HG02970 (cell line): ENCODE data around the gene C8G.
A peak's percentile ranks its signal among the peaks of the same experiment; 100 is the strongest.

Source experiments
- ATAC-seq: cut with Tn5 transposase; IDR thresholded peaks from one replicate; pipeline ENCODE4 v1.9.1; 2021; ENCODE audit warnings: mild to moderate bottlenecking, moderate library complexity, moderate number of reproducible peaks; ENCODE audit not compliant: unreplicated experiment, low FRiP score

Gene C8G

DNA sequence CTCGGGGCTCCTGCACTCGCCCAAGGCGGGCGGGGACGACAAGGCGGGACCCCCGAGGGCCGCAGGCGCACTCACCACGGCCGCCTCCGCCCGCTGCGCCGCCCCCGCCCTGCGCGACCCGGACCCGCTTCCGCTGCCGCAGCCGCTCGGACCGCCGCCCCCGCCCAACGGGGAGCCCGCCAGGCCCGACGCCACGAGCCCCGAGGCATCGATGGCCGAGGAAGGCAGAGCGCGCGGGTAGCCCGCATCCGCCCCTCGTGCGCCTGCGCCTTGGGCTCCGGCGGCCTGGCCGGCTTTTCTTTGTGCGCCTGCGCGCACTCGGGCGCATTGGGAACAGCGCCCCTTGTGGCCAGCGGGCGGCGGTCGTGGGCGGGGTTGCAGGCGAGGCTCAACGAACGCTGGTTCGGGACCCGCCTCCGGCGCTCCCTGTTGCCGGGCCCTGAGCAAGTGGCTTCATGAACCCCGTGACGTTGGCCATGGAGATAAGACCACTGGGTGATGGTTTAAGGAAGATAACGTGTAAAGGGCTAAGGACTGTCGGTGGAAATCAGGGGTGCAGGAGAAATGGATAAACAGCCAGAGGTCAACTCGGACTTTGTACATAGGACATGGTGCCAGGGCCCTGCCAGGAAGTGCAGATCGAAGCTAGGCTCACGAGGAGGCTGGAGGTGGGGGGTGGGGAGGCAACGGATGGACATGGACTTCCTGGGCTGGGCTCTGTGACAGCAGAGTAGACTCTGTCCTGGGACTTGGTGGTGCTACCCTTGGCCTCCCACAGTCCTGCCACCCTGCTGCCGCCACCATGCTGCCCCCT is at the start of gene C8G, which contains the start of gene FBXW5:
Gene C8G (plus strand): TSS at position 725 of the 814 bp plus-strand sequence. CDS start 78 bp downstream, at position 803.
Gene FBXW5 (minus strand): TSS at position 220 of the 814 bp plus-strand sequence. CDS start 655 bp downstream, outside the sequence.
- peak; percentile 86 for ATAC-seq

GRCh38 chr9:136896027-136896426 is 49.0 kb upstream of the C8G start:
- ATAC-seq, result no peak

DNA sequence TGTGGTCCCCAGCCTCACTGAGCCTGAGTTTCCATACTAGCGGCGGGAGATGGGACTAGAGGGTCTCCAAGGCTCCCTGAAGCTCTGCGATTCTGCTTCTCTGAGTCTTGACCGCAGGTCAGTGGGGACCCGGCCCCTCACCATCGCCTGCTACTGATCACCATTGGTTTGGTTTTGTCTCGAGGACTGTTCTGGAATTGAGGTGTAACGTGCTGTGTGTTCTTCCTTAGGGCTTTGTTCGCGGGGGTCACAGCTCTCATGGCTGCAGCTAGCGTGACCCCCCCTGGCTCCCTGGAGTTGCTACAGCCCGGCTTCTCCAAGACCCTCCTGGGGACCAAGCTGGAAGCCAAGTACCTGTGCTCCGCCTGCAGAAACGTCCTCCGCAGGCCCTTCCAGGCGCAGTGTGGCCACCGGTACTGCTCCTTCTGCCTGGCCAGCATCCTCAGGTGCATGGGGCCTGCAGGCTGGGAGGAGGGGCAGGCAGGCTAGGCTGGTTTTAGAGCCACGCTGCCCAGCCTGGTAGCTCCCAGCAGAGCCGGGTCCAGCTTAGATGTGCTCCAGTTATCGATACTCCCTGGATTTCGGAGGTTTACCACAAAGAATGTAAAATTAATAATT is 46.5 kb upstream of the C8G start:
- ATAC-seq, result no peak

GRCh38 chr9:136899196-136899595 is 45.8 kb upstream of the C8G start:
- no peak for ATAC-seq

GRCh38 chr9:136900556-136900955 is 44.5 kb upstream of the C8G start:
- ATAC-seq, result no peak

- no peak for ATAC-seq
These were observed 44.0 kb upstream of the C8G start for GRCh38 chr9:136900988-136901515.

- no peak for ATAC-seq
These were observed 43.4 kb upstream of the C8G start for GRCh38 chr9:136901516-136902258.

- no peak for ATAC-seq
These were observed 42.7 kb upstream of the C8G start for GRCh38 chr9:136902259-136902821.

DNA sequence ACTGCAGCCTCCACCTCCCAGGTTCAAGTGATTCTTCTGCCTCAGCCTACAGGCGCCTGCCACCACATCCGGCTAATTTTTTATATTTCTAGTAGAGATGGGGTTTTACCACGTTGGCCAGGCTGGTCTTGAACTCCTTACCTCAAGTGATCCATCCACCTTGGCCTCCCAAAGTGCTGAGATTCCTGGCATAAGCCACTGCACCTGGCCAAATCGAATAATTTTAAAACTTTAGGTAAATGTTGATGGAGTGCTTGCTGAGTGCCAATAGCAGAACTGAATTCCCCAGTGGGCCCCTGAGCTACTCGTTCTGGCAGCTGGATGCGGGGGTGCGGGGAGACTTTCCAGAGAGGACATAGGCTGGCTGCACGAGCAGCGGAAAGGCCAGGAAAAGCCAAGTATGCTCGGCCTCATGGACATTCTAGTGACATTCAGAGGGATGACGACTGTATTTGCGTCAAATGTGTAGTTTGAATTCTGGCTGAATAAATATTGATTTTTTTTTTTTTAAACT is 41.9 kb upstream of the C8G start:
- ATAC-seq, result no peak

GRCh38 chr9:136906266-136906665 is 38.8 kb upstream of the C8G start:
- ATAC-seq, result no peak

DNA sequence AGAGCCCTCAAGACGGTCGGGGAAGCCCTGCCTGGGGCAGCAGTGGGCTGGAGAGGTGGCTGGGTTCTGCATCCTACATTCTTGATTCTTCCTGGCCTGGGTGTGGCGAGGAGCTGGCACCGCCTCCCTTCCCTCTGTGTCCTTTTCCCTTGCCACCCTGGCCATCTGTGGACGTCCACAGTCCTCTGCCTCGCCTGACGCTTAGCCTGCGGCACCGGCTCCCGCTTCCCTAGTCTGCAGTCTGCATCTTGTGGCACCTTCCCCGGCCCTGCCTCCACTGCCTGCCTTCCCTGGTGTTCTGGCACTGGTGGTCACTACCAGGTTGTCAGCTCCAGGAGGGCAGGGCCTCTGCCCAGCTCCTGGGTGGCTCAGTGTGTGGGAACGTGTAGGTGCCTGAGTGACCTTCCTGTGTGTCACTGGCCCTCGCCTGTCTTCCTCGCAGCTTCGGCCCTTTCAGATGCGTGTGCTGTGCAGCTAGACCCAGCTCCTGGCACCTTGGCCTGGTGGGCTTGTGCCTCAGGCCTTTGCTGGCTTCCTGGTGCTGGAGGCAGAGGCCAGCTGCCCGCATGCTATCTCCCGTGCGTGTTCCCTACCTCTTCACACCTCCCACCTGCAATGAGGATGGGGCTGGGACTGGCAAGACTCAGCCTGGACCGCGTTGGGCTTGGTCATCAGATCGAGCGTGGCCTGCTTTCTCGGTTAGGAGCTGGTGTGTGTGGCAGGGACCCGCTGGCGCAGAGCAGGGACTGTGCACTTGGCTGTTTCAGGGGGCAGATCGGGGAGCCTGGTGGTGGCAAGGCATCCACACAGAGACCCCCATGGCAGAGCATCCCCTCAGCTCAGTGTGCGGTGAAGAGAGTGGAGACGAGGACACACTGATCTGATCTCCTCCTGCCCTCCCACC is 37.8 kb upstream of the C8G start:
- no peak for ATAC-seq

DNA sequence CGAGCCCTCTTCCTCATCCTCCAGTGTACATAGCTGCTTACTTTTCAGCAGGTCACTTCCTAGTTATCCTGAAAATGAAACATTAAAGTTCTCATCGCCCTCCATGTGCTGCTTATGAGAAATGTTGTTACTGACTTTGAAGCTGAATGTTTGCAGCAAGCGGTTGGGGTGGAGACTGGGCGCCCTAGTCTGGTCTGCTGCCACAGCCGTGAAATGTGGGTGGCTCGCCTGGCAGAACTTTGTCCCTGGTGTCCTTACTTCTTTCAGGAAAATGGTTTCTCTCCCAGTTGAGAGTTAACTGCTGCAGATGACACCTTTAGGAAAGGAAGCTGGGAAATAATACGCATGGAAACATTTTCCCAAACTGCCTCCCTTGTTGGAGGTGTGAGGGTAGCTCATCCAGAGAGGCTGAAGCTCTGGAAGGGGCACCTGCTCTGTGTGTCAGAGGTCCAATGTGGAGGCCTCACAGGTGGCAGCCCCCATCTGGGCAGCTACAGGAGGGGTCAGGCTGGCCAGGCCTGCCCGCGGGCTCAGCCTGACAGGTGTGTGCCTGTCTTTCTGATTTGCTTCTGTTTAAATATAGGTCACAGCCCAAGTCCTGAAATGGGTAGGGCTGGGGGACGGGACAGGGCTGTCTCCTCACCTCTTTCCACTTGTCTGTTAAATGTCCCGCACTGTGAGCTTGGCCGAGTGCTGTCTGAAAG is 34.7 kb upstream of the C8G start:
- ATAC-seq, result no peak

DNA sequence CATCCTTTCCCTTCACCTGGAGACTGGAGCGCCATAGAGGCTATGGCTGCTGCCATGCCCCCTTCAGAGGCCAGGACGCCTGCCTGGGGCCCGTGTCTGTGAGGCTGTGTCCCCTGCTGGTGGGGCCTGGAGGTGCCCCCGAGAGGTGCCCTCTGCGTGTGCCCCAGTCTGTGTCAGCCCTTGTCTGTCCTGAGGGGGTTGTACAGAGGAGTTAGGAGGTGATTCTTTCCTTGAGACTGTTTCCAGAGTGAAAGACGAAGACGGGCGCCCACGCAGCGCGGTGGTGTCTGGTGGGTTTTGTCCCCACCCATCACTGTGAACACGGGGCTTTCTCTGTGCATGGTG is 34.2 kb upstream of the C8G start:
- no peak for ATAC-seq

DNA sequence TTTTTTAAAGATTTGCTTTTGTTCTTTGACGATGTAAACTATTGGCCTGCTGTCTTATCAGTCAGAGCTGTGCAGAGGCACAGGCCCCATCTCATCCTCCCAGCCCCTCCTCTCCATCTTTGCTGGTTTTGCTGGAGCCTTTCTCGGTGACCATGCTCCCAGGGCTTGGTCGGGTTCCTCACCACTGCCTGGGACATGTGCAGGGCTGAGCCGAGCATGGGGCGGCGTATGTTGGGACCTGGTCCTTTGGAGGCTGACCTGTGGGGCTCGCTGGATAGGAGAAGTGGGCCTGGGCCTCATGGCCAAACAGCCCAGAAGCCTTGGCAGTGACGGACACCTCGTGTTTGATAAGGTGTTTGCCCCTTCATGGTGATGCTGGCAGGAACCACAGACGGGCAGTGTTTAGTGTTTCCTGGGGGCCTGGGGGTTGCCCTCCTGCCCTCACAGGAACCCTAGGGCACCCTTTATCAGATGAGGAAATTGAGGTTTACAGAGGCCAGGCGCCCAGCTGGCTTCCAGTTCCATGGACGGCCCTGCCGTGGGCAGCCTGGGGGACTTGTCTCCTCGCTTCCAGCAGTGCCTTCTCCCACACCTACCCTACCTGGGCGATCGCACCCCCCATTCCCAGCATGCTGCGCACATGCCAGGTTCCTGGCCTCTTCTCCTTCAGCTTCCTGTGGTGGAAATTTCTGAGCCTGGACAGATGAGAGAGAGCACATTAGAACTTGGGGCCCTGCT is 31.2 kb upstream of the C8G start:
- ATAC-seq, result no peak

DNA sequence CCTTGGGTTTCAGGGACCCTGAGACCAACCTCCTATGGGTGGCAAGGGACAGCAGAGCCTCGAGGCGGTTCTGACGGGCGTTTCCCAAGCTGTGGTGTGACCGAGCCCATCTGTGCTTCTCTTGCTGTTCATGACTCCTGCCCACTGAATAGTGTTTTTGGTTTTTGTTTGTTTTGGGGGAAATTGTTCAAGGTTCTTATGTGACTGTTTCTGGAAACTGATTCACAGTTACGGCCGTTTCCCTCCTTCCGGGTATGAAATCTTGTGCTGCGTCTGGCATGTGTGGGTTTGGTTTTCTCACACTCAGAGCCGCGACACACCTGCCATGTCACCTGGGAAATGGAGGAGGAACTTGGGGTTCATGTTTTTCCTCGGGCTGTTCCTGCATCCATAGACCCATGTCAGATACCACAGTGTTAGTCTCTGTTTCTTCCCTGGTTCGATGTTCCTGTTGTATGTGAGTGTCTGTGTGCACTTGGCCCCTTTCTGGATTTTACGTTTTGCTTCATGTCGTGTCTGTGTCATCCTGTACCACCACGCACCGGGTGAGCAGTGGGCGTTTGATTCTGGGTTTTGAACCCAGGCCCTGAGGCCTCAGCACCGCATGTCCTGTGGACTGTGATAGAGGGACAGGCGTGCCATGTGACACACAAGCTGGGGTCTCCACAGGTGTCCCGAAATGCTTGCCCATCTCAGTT is 29.3 kb upstream of the C8G start:
- no peak for ATAC-seq

DNA sequence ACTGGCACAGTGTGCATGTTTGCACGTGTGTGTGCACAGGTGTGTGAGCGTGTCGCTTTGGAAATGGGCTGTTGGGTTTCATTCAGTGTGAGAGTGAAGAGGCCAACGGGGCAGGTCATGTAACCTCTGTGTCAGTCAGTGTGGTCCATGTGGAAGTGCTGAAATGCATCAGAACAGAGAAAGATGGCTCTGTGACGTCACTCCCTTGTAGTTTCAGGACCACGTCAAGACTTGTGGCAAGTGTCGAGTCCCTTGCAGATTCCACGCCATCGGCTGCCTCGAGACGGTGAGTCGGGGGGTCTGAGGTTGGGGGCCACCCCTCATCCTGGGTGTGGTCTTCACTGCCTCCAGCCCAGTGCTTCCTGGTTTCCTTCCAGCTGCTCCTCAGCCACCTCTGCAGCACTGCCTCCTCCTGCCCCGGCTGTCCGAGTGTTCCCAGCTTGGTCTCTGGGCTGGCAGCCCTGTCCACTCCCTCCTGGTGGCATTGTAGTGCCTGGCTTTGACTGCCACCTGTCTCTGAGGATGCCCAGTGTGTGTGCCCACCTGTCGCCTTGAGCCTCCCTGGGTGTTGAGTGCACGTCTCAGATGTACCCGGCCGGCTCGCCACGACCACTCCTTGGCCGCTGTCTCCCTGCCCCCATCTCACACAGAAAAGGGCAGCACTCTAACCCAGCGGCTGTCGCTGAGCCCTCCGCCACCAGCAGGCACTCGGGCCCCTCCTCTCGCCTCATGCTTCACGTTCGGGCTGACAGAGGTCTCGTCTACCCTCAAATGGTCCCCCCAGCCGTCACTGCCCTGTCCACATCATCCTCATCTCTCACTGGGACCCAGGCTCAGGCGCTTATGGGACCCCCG is 28.5 kb upstream of the C8G start:
- no peak for ATAC-seq

GRCh38 chr9:136917902-136918301 is 27.1 kb upstream of the C8G start:
- ATAC-seq, result no peak
